ENCODE data around the gene MAP3K5.

MAP3K5 gene

GRCh38 chr6:136710877-136711552 is 81.3 kb downstream of the MAP3K5 start:
- WGBS, 2 experiments, result 91 to 93% methylated on average over 7 of the region's 7 CpGs
- H3K27me3 ChIP-seq (ENCODE audit: control insufficient read depth, insufficient read depth, low read length, poor library complexity, severe bottlenecking), result no peaks in the 10 kb centered on the region
- no peak overlapping the region for H3K4me3 ChIP-seq (ENCODE audit: insufficient read depth, low read depth, low read length)
- H3K4me1 ChIP-seq (ENCODE audit: control insufficient read depth, insufficient read depth, low read length), result no peaks in the 10 kb centered on the region
- no peak overlapping the region for H3K27ac ChIP-seq (ENCODE audit: insufficient read depth, low read depth, low read length, poor library complexity, severe bottlenecking)
- no peaks in the 10 kb centered on the region for H3K9me3 ChIP-seq (ENCODE audit: control insufficient read depth, low read length)
- H3K36me3 ChIP-seq (ENCODE audit: control insufficient read depth, insufficient read depth, low read length), result no peaks in the 10 kb centered on the region

GRCh38 chr6:136709429-136709828 is 82.8 kb downstream of the MAP3K5 start:
- Histone ChIP-seq H3K4me1 (ENCODE audit: control insufficient read depth, insufficient read depth, low read length) (no peaks in the 10 kb centered on the region), H3K27me3 (ENCODE audit: control insufficient read depth, insufficient read depth, low read length, poor library complexity, severe bottlenecking) (no peaks in the 10 kb centered on the region), H3K4me3 (ENCODE audit: insufficient read depth, low read depth, low read length) (no peak overlapping the region), H3K9me3 (ENCODE audit: control insufficient read depth, low read length) (no peaks in the 10 kb centered on the region), H3K27ac (ENCODE audit: insufficient read depth, low read depth, low read length, poor library complexity, severe bottlenecking) (no peak overlapping the region), H3K36me3 (ENCODE audit: control insufficient read depth, insufficient read depth, low read length) (no peaks in the 10 kb centered on the region)

- H3K27me3 ChIP-seq (ENCODE audit: control insufficient read depth, insufficient read depth, low read length, poor library complexity, severe bottlenecking), result no peaks in the 10 kb centered on the region
- no peaks in the 10 kb centered on the region for H3K36me3 ChIP-seq (ENCODE audit: control insufficient read depth, insufficient read depth, low read length)
- H3K9me3 ChIP-seq (ENCODE audit: control insufficient read depth, low read length), result no peaks in the 10 kb centered on the region
- no peaks in the 10 kb centered on the region for H3K4me1 ChIP-seq (ENCODE audit: control insufficient read depth, insufficient read depth, low read length)
- no peak overlapping the region for H3K4me3 ChIP-seq (ENCODE audit: insufficient read depth, low read depth, low read length)
- 90 to 93% methylated on average over 5 of the region's 5 CpGs for WGBS, 2 experiments
- H3K27ac ChIP-seq (ENCODE audit: insufficient read depth, low read depth, low read length, poor library complexity, severe bottlenecking), result no peak overlapping the region
Measured at GRCh38 chr6:136706430-136706829, 85.8 kb downstream of the MAP3K5 start.

- no peaks in the 10 kb centered on the region for H3K36me3 ChIP-seq (ENCODE audit: control insufficient read depth, insufficient read depth, low read length)
- no peaks in the 10 kb centered on the region for H3K27me3 ChIP-seq (ENCODE audit: control insufficient read depth, insufficient read depth, low read length, poor library complexity, severe bottlenecking)
- H3K9me3 ChIP-seq (ENCODE audit: control insufficient read depth, low read length), result no peaks in the 10 kb centered on the region
- 92 to 95% methylated on average over 5 to 6 of the region's 7 CpGs for WGBS, 2 experiments
- no peak overlapping the region for H3K4me3 ChIP-seq (ENCODE audit: insufficient read depth, low read depth, low read length)
- no peak overlapping the region for H3K27ac ChIP-seq (ENCODE audit: insufficient read depth, low read depth, low read length, poor library complexity, severe bottlenecking)
- no peaks in the 10 kb centered on the region for H3K4me1 ChIP-seq (ENCODE audit: control insufficient read depth, insufficient read depth, low read length)
Measured at GRCh38 chr6:136703331-136703865, 88.9 kb downstream of the MAP3K5 start.

GRCh38 chr6:136701045-136701444 is 91.2 kb downstream of the MAP3K5 start:
- H3K27ac ChIP-seq (ENCODE audit: insufficient read depth, low read depth, low read length, poor library complexity, severe bottlenecking), result no peak overlapping the region
- no peaks in the 10 kb centered on the region for H3K36me3 ChIP-seq (ENCODE audit: control insufficient read depth, insufficient read depth, low read length)
- 79 to 84% methylated on average over 3 of the region's 3 CpGs for WGBS, 2 experiments
- no peaks in the 10 kb centered on the region for H3K27me3 ChIP-seq (ENCODE audit: control insufficient read depth, insufficient read depth, low read length, poor library complexity, severe bottlenecking)
- no peaks in the 10 kb centered on the region for H3K9me3 ChIP-seq (ENCODE audit: control insufficient read depth, low read length)
- H3K4me1 ChIP-seq (ENCODE audit: control insufficient read depth, insufficient read depth, low read length), result no peaks in the 10 kb centered on the region
- H3K4me3 ChIP-seq (ENCODE audit: insufficient read depth, low read depth, low read length), result no peak overlapping the region

- H3K36me3 ChIP-seq (ENCODE audit: control insufficient read depth, insufficient read depth, low read length), result no peaks in the 10 kb centered on the region
- no peaks in the 10 kb centered on the region for H3K27me3 ChIP-seq (ENCODE audit: control insufficient read depth, insufficient read depth, low read length, poor library complexity, severe bottlenecking)
- 81 to 83% methylated on average over 5 of the region's 5 CpGs for WGBS, 2 experiments
- no peak overlapping the region for H3K27ac ChIP-seq (ENCODE audit: insufficient read depth, low read depth, low read length, poor library complexity, severe bottlenecking)
- H3K9me3 ChIP-seq (ENCODE audit: control insufficient read depth, low read length), result no peaks in the 10 kb centered on the region
- H3K4me3 ChIP-seq (ENCODE audit: insufficient read depth, low read depth, low read length), result no peak overlapping the region
- H3K4me1 ChIP-seq (ENCODE audit: control insufficient read depth, insufficient read depth, low read length), result no peaks in the 10 kb centered on the region
Measured at GRCh38 chr6:136699358-136699757, 92.9 kb downstream of the MAP3K5 start.

- no peak overlapping the region for H3K27ac ChIP-seq (ENCODE audit: insufficient read depth, low read depth, low read length, poor library complexity, severe bottlenecking)
- WGBS, 2 experiments, result 94 to 95% methylated on average over 6 to 7 of the region's 7 CpGs
- H3K4me1 ChIP-seq (ENCODE audit: control insufficient read depth, insufficient read depth, low read length), result no peaks in the 10 kb centered on the region
- no peak overlapping the region for H3K4me3 ChIP-seq (ENCODE audit: insufficient read depth, low read depth, low read length)
- H3K27me3 ChIP-seq (ENCODE audit: control insufficient read depth, insufficient read depth, low read length, poor library complexity, severe bottlenecking), result no peaks in the 10 kb centered on the region
- H3K36me3 ChIP-seq (ENCODE audit: control insufficient read depth, insufficient read depth, low read length), result no peaks in the 10 kb centered on the region
- H3K9me3 ChIP-seq (ENCODE audit: control insufficient read depth, low read length), result no peaks in the 10 kb centered on the region
Measured at GRCh38 chr6:136696783-136697364, 95.4 kb downstream of the MAP3K5 start.

GRCh38 chr6:136696238-136696637 is 96.0 kb downstream of the MAP3K5 start:
- H3K27ac ChIP-seq (ENCODE audit: insufficient read depth, low read depth, low read length, poor library complexity, severe bottlenecking), result no peak overlapping the region

GRCh38 chr6:136695412-136695811 is 96.9 kb downstream of the MAP3K5 start:
- WGBS, 2 experiments, result 71 to 80% methylated on average over 1 of the region's 2 CpGs
- Histone ChIP-seq H3K27me3 (ENCODE audit: control insufficient read depth, insufficient read depth, low read length, poor library complexity, severe bottlenecking) (no peaks in the 10 kb centered on the region), H3K4me1 (ENCODE audit: control insufficient read depth, insufficient read depth, low read length) (no peaks in the 10 kb centered on the region), H3K4me3 (ENCODE audit: insufficient read depth, low read depth, low read length) (no peak overlapping the region), H3K27ac (ENCODE audit: insufficient read depth, low read depth, low read length, poor library complexity, severe bottlenecking) (no peak overlapping the region), H3K9me3 (ENCODE audit: control insufficient read depth, low read length) (no peaks in the 10 kb centered on the region), H3K36me3 (ENCODE audit: control insufficient read depth, insufficient read depth, low read length) (no peaks in the 10 kb centered on the region)

More at GRCh38 chr6:136696238-136696637, 96.0 kb downstream of the MAP3K5 start:
- Histone ChIP-seq H3K36me3 (ENCODE audit: control insufficient read depth, insufficient read depth, low read length) (no peaks in the 10 kb centered on the region), H3K4me1 (ENCODE audit: control insufficient read depth, insufficient read depth, low read length) (no peaks in the 10 kb centered on the region), H3K9me3 (ENCODE audit: control insufficient read depth, low read length) (no peaks in the 10 kb centered on the region), H3K4me3 (ENCODE audit: insufficient read depth, low read depth, low read length) (no peak overlapping the region), H3K27me3 (ENCODE audit: control insufficient read depth, insufficient read depth, low read length, poor library complexity, severe bottlenecking) (no peaks in the 10 kb centered on the region)
- WGBS, 2 experiments, result 91 to 96% methylated on average over 1 to 2 of the region's 2 CpGs

GRCh38 chr6:136693090-136693489 is 99.2 kb downstream of the MAP3K5 start:
- Histone ChIP-seq H3K27ac (ENCODE audit: insufficient read depth, low read depth, low read length, poor library complexity, severe bottlenecking) (no peak overlapping the region), H3K36me3 (ENCODE audit: control insufficient read depth, insufficient read depth, low read length) (no peaks in the 10 kb centered on the region), H3K27me3 (ENCODE audit: control insufficient read depth, insufficient read depth, low read length, poor library complexity, severe bottlenecking) (no peaks in the 10 kb centered on the region), H3K9me3 (ENCODE audit: control insufficient read depth, low read length) (no peaks in the 10 kb centered on the region), H3K4me3 (ENCODE audit: insufficient read depth, low read depth, low read length) (no peak overlapping the region), H3K4me1 (ENCODE audit: control insufficient read depth, insufficient read depth, low read length) (no peaks in the 10 kb centered on the region)

Measured in ectodermal cell (in vitro differentiated cells).